Activated CD4-positive, alpha-beta T cell treated with anti-CD3 and anti-CD28 coated beads, Interleukin-2, amount 50 U/mL, for 48 hours (primary cell): ENCODE measurements around the gene PNPO.
A peak's percentile ranks its signal among the peaks of the same experiment; 100 is the strongest.
"Not testable (repeated sequence)": the region's sequence is repeated elsewhere in the genome, so short reads cannot be mapped to it uniquely, and the experiment has no call there.

Source experiments
- DNase-seq, 2 experiments: peaks; one replicate each; pipeline ENCODE4 v3.0.0-alpha.2; 2020

Gene PNPO

DNA sequence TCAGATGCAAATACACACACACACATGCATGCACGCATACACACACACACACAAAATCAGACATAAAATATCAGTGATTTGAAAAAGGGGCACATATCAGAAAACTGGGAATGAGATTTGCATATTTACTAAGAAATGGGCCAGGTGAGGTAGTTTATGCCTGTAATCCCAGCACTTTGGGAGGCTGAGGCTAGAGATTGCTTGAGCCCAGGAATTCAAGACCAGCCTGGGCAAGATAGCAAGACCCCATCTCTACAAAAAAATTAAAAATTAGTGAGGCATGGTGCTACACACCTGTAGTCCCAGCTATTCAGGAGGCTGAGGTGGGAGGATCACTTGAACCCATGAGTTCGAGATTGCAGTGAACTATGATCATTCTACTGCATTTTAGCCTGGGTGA lies 22.4 kb upstream of the PNPO start:
- no peak for DNase-seq

- not testable (repeated sequence) for DNase-seq
Observed at GRCh38 chr17:47919889-47920288, 21.5 kb upstream of the PNPO start.

DNA sequence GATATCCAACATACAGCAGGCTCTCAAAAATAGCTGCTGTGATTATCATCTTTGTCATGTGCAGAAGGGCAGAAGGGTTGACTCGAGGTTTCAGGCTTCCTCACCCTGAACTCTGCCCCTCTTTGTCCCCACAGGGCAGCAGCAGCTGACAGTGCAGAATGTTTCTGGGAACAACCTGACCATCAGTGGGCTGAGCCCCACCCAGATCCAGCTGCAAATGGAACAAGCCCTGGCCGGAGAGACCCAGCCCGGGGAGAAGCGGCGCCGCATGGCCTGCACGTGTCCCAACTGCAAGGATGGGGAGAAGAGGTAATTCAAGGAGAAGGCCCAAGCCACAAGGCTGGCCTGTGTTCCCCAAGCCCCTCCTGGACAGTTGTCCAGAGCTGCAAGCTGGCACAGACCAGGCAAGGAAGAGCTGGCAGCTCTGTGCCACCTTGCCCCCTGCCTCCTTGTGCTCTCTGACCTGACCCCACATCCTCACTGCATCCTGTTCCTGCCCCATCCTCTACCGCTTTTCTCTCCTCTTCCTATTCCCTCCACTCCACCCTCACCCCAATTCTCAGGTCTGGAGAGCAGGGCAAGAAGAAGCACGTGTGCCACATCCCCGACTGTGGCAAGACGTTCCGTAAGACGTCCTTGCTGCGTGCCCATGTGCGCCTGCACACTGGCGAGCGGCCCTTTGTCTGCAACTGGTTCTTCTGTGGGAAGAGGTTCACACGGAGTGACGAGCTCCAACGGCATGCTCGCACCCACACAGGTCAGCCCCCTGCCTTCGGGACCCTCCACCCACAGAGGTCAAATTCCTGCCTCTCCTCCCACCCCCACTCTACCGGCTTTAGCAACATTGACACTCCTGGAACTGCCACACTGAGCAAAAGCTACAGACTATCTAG lies 16.3 kb upstream of the PNPO start:
- DNase-seq, result no peak

- DNase-seq, result no peak
Observed at GRCh38 chr17:47925678-47925988, 15.7 kb upstream of the PNPO start.

DNA sequence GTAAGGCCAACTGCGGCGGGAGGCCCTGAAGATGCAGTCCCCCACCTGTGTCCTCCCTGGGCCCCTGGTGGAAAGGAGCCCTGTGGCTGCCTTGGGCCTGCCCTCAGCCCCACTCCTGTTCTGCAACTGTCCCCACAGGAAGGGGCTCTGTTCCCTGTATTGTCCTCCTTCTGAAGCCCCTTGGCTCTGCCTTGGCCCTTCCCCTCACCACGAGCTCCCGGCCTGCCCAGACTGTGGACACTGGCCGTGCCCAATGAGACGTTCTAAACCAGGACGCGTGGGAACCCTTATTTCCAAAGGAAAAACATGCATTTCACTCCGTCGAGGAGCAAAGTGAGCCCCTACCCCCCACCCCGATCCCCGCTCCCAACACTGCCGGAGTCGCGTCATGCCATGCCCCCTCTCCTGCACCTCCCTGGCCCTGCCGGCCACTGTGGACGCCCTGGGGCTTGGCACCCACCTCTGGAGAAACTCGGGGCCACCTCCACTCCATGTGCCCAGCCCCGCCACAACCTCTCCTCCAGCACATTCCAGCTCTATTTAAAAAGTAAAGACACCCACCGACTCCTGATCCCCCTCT lies 13.5 kb upstream of the PNPO start:
- DNase-seq, result no peak

- DNase-seq, result no peak
Observed at GRCh38 chr17:47928415-47928814, 13.0 kb upstream of the PNPO start.

- no peak for DNase-seq
Observed at GRCh38 chr17:47929218-47930000, 12.0 kb upstream of the PNPO start.

- DNase-seq, result no peak
Observed at GRCh38 chr17:47931848-47932247, 9.5 kb upstream of the PNPO start.

DNA sequence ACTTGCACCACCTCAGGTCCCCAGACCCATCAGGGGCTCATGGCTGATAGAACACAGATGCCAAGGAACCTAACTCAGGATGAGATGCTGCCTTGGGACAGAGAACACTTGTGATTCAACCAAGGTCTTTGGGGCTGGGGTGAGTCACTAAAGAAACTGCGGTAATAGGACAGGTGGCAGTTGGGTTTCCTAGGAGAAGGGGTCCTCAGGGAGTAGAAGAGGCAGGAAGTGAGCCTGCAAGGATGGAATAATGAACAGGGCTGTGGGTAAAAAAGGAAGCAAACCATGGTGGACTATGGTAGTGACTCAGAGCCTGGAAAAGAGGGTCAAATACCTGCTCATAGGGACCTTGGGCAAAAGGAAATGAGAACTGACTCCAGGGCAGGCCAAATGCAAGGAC lies 6.5 kb upstream of the PNPO start:
- DNase-seq, result no peak

DNA sequence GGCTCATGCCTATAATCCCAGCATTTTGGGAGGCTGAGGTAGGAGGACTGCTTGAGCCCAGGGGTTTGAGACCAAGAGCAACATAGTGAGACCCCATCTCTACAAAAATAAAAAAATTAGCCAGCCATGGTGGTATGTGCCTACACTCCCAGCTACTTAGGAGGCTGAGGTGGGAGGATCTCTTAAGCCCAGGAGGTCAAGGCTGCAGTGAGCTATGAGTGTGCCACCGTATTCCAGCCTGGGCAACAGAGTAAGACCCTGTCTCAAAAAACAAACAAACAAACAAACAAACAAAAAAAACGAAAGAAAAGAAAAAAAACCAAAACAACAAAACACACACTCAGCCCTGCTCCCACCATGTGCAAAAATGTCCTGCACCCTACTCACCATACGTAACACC lies 5.9 kb upstream of the PNPO start:
- DNase-seq, result not testable (repeated sequence)

GRCh38 chr17:47935961-47936360 lies 5.4 kb upstream of the PNPO start:
- no peak for DNase-seq

DNA sequence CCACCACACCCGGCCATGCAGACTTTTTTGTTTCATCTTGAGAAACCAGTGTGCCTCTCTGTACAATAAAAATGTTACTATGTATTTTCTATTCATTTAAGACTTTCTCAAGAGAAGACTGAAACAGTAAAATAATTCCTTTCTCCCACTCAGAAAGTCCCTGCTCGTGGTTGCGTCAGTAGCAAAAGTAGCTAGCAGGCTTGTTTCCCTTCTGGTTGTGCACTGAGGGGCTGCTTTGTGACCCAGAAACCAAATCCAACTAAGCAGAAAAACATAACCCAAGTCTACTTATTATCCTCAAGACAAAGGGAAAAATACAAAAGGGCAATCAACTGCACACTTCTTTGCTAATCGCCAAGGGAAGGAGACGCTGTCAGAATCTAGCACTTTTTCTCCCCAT lies 3.4 kb upstream of the PNPO start:
- DNase-seq, result peak in 1 of 2 experiments; percentile 19

- no peak for DNase-seq
Observed at GRCh38 chr17:47942096-47942510, 732 bp downstream of the PNPO start.

DNA sequence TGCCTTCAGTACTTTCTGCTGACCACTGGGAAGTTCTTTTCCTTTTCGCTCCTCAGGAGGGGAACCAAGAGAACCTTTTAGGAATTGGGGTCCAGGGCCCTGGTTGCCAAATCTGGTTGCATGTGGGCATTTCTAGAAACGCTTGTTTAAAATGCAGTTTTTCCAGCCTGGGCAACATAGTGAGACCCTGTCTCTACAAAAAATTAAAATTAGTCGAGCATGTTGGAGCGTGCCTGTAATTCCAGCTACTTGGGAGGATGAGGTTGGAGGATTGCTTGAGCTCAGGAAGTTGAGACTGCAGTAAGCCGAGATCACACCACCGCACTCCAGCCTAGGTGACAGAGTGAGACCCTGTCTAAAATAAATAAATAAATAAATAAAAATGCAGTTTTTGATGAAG lies 1.2 kb downstream of the PNPO start:
- DNase-seq, result no peak

DNA sequence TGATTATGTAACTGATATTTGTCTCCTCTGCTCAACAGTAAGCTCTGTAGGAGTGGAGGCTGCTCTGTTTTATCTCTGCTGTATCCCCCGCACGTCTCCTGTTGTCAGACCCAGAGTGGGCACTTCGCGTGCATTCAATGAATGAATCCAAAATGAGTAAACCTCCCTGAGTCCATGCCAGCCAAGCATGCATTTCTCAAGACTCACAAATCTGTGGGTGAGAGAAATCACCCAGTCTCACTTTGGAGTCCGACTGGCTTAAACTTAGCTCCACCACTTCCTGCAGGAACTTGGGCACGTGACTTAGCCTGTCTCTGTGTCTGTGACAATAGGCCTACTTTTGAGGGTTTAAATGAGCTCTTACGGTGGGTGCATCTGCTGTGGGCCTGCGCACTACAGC lies 3.7 kb downstream of the PNPO start:
- no peak for DNase-seq

DNA sequence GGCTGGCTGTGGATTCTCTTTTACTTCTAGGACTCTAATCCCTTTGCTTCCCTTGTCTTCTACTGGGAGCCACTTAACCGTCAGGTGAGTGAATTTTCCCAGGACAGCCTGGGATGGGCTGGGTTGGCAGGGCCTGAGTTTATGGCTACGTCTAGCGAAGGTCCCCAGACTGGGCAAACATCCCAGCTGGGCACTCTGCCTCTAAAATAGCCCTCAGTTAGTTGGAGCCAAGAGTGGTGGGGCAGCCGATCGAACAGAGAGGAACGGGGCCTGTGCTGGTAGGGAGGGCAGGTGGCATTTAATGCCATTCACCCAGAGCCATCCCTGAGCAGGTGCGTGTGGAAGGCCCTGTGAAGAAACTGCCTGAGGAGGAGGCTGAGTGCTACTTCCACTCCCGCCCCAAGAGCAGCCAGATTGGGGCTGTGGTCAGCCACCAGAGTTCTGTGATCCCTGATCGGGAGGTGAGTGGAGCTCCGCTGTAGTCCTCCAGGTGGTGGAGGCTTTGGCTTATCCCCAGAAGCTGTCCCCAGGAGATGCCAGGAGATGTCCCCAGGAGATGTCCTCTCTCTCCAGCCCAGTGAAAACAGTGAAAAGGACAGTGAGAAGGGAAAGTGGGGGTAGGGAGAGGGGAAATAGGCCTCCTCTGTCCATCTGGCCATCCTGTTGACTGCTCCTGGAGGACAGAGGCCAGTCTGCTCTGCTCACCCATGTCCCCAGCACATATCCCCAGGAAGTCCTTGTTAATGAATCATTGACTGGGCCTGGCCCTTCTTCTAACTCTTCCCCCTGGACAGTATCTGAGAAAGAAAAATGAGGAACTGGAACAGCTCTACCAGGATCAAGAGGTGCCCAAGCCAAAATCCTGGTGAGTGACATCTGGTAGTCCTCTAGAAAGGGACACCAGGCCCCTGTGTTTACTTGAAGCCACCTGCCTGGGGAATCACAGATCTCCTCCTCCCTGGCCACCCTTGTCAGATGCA lies 4.4 kb downstream of the PNPO start:
- DNase-seq, result no peak

GRCh38 chr17:47946516-47946915 lies 5.1 kb downstream of the PNPO start:
- DNase-seq, result no peak

- peak; percentile 85 to 88 for DNase-seq
Observed at GRCh38 chr17:47946929-47947397, 5.6 kb downstream of the PNPO start.

GRCh38 chr17:47948706-47949196 lies 7.4 kb downstream of the PNPO start:
- DNase-seq, result no peak

GRCh38 chr17:47949197-47949759 lies 7.9 kb downstream of the PNPO start:
- DNase-seq, result peak; percentile 89 to 91

GRCh38 chr17:47949946-47950345 lies 8.6 kb downstream of the PNPO start:
- no peak for DNase-seq

- DNase-seq, result no peak
Observed at GRCh38 chr17:47950448-47950847, 9.1 kb downstream of the PNPO start.
